NCI-H345 treated with DMSO at 0.1 percent for 48 hours (cell line): Measurements from ENCODE around the gene MTM1.

Source experiments
- DNase-seq: peaks from one replicate; lab custom pipeline; 2025; ENCODE audit not compliant: unreplicated experiment; lab: John Stamatoyannopoulos, UW

The MTM1 gene

DNA sequence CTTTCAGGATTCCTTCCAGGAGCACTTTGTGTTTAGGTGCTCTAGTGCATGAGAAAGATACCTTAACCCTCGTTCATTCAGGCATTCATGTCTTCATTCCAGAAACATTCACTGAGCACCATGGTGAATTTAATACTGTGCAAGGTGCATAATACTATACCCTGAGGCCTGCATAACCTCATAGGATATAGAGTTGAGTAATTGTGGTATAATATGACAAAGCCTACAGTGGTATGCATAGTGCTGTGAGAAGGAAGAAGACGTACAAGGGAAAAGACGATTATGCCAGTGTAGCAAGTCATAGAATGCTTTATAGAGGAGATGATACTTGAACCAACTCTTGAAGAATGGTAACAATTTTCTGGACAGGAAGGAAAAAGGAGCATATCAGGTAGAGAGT is 34.3 kb downstream of the MTM1 start:
- no peak for DNase-seq

DNA sequence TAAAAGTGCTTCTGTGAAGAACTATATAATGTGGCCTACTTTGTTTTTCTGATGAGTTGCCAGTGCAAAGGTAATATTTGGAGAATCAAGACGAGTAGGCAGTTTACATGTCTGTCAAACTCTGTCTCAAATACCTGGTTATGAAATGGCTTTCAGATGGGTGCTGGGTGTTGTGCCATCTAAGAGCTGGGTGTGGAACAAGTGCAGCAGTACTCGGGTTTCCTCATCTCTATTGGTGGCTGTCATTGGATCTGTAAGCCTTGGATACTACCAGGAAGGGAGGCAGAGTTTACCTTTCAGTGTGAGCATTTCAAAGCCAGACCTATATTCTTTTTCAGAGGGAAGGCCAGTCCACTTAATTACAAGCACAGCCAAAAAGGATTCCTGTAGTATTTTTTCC is 37.2 kb downstream of the MTM1 start:
- no peak for DNase-seq

DNA sequence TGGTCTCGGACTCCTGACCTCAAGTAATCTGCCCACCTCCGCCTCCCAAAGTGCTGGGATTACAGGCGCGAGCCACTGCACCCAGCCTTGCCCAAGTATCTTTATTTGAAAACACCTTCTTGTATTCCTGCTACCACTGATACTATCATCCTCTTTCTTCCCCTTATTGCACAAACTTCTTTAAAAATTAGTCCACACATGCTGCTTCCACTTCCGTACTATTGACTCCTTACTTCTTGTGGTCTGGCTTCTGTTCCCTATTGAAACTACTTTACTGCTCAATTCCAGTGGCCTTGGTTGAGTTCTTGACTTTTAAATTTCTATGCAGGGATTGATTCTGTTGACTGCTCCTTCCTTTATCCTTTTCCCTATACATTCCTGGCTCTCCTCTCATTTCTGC is 38.8 kb downstream of the MTM1 start:
- DNase-seq: no peak

DNA sequence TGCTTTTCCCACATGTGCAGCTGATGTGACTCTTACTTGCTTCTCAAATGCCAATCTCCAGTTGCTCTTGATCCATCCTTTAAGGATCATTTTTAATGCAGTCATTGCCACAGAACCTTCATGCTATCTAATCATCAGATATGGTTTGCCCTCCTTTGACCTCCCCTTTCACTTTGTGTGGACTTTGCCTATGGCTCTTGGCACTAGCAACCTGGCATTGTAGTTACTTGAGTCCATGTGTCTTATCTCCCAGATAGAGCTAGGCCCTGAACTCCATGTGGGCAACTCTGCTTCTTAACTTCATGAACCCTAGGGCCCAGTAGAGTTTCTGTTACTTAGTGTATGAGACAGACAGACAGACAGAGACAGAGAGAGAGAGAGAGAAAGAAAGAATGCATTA is 41.6 kb downstream of the MTM1 start:
- DNase-seq: no peak

DNA sequence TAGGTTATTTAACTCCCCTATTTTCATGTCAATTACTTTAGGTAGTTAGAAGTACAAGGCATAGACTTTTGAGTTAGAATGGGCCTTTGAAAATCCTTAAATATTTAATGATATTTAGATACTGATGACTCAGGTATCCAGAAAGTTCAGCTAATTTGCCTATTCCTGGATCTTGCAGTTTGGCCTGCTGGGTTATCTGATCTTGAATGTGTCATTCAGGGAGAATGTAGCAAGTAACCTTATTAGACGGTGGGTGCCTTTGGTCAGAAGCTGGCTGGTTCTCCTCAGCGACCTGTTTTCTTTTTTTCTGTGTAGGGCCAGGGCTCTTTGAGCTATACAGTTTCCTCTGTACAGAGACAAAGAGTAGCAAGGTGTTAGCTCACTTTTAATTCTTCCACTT is 42.0 kb downstream of the MTM1 start:
- DNase-seq: no peak

DNA sequence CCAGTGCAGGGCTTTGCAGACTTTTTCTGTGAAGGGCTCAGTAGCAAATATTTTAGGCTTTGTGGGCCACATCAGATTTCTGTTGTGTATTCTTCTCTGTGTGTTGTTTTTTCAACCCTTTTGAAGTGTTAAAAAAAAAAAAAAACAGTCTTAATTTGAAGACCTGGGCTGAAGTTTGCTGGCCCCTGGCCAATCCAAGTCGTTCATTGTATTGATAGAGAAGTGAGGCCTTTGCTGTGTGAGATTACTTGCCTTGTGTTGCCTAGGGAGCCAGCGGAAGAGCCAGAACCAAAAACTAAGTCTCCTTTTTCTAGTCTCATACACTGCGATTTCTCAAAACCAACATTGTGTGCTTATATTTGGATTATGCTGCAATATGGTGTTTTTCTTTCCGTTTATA is 46.9 kb downstream of the MTM1 start:
- DNase-seq: no peak

DNA sequence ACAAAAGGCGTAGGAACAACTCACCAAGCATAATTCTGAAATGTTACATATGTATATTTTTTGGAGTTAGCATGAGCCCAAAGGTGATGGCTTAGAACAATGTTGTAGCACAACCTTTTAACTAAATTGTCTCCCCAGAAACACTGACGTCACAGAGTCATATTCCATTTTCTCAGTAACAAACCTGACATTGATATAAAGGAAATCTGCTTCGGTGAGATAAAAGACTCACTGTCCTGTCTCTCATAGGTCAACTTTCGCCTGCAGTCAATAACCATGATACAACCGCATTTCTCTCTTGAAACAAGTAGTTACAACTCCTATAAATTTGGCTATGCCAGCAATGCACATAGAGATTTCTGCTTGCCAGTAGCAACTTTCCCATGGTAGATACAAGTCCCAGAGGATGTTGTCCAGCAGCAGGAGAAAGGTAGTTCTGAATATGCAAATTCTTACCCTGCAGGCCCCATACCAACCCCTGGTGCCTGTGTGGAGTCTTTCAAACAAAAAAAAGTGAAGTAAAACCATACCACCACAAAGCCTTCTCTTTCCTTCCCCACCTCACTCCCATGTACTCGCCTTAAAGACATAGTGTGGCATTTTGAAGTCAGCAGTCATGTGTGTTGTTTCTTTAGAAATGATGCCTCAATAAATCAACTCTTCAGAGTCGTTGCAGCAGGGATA is 47.9 kb downstream of the MTM1 start:
- DNase-seq: no peak

DNA sequence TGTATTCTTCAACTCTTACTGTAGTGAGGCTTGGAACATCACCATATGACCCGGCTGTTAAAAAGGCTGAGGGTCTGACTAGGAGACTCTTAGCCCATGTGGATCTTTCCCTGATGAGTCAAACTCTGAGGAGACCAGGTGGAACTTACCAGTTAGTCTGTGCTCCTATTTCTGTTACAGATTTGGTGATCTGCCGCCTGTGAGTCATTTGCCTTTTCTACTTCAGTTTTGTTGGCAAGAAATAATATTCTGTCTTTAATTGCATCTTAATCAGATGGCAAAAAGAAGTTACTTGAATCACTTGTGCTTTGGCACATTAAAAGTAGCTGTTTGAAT is 48.4 kb downstream of the MTM1 start:
- DNase-seq: no peak

DNA sequence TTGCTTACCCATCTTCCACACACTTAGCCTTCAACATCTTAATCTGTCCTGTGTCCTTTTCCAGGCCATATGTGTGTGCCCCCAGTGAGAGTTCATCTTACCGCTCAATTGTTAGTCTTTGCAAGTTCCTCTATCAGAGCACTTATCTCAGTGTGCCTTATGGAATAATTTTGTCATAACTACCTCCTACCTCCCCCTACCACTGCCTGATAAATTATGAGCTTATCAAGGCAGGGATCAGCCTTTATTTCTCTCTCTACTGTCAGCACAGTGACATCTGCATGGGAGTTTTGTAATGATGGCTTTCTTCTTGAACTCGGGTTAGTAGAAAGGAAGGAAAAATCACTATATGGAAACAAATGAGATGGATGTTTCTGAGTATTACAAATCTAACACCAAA is 53.2 kb downstream of the MTM1 start:
- no peak for DNase-seq

DNA sequence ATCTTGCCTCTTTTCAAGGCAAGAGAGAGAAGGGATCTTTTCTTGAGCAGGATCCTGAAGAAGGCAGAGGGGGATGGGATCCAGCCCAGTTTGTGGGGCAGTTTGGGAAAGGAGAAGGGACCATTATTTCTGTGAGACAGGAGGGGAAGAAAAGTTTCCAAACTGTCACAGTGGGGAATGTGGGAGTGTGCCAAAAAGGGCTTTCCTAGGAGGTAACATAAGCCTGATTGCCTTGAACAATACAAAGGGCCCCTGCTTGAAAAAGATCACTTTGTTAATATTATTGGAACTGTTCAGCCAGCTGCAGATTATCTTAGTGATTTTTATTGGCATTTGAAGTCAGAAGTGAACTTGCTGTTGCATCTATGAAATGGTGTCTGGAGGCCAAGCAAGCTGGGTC is 55.2 kb downstream of the MTM1 start:
- no peak for DNase-seq

DNA sequence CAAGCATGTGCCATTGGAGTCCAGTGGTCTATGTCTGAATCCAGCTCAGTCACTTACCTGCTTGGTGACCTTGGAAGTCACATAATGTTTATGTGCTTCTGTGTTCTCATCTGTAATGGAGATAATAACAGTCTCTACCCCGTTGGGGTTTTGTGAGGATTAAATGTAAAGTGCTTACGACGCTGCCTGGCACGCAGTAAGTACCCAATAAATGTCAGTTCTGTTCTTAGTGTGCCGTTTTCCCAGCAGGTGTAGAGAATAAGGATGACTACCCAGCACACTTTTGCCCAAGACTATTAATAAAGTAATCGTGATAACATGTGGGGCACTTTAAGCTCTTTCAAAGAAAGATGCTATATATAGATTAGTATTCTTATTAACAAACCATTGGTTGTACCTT is 56.7 kb downstream of the MTM1 start:
- no peak for DNase-seq

DNA sequence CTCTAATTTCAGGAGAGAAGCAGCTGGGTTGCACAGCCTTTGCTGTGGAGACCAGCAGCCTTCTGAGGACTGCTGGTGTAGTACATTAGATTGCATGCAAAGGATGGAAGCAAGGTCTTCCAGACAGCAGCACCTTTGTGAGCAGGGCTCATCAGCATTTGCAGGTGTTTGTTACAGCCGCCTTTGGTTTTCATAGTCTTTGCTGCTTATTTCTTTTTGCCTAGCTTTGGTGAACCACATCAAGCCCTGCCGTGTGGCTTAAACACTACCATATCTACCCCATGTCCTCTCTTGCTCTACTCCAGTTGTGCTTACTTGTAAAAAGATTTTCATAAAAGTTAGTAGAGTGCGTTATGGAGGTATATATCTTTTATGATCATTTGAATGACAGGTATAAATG is 57.5 kb downstream of the MTM1 start:
- DNase-seq: no peak

DNA sequence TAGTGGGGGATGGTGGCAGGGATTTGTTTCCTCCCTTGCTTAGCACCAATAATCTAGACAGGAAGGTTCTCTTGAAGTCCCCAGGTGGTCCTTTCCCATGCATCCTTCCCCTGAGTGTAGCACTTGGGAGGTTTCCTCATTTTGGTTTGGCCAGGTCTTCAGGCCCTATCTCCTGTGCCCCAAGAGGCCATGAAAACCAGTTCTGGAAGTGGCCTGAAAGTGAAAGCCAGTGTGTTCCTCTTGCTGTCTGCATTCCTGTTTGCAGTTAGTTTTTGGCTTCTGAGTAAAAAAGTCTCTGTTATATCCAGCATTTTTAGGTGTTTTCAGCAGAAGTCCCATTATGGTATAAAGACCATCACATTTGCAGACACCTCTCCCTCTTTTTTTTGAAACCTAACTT is 59.5 kb downstream of the MTM1 start:
- no peak for DNase-seq

DNA sequence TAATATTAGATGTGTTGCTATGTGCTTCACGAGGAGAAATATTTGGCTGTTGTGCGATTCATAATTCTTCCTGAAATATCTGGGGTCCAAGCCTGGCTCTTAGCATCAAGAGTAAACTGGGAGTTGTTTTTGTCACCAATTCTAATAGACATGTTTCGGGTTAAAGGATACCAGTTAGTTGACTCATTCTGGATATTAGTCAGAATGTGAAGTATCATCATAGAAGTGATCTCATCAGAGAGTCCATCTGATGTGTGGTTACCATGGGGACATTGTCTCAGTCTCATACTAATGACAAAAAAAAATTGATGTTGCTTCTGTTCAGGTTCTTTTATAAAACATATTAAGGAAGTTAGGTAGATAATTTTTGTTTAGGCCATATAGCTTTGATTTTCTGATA is 67.5 kb downstream of the MTM1 start:
- no peak for DNase-seq

DNA sequence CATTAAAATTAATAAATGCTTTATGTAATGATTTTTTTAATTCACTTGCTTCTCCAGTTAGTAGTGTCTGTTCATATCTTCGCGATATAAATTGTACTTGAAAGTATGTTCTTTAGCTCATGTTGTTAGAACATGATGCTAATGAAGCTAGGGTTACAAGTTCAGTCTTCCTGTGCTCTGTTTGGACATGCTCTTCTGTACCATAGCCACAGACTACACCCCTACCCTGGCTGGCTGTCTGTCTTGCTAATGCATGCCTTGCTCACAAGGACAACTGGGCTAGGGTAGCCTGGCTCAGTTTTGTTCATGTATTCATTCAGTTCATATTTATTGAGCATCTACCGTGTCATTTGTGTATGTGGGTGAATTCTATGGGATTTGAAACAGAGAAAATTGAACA is 74.0 kb downstream of the MTM1 start:
- no peak for DNase-seq

DNA sequence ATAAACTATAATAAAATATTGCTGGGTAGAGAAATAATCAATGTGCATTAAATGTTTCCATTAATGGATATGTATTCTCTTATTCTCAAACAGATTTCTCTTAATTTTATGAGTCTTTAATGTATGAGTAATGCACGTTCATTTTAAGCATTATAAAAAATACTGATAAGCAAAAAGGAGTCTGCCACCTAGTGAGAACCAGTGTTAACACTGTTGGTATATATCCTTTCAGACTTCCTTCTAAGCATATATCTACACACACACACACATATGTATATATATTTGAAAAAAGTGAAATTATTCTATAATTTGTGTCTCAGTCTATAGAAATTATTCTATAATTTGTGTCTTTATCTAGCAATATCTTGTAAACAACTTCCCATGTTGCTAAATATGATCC is 74.8 kb downstream of the MTM1 start:
- DNase-seq: no peak

DNA sequence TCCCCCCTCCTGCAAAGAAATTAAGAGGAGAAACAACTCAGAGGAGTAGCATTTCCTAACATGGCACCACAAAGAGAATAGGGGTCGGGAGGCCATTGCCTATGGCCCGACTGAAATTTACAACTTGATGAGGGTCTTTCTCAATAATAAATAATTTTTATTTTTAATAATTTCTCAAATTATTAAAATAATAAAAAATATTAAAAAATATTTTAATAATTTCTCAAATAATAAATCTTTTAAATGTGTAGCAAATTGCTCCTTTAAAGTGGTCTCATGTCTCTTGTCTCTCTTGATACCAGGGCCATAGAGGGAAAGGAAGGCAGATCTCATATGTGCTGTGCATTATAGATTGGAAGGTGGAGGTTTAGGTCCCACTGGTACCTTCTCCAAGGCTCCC is 75.5 kb downstream of the MTM1 start:
- no peak for DNase-seq

DNA sequence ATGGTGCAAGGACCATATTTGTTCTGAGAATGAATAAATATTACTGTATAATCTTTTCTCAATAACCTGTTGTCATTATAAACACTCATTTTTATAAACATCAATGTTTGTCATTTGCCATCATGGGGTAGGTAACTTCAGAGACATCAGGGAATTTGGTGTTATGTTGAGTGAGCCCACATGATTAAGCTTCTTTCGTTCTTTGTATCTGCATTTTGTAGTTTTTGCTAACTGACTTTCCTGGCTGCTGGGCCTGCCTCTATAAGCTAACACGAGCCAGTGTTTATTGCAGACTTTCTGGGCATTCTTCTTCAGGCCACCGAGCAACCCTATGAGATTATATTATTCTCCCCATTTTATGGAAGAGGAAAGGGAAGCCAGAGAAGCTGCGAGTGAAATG is 76.0 kb downstream of the MTM1 start:
- DNase-seq: no peak

DNA sequence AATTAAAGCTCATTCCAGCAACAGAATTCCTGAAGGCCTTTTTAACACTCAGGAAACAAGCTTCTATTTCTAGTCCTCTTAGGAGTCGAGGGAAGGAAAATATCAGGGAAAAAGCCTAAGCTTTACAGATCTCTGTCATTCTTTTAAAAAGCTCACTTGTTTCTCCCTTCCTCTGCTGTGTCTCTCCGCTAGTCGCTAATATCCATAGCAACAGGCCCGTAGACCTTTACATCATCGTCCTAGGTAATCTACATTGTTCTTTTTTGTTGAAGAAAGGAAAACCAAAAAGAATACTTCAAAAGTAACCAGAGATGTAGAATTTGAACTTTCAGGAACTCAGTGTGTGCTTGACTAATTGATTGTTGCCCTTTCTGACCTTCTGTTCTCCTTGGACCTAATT is 78.9 kb downstream of the MTM1 start:
- no peak for DNase-seq

DNA sequence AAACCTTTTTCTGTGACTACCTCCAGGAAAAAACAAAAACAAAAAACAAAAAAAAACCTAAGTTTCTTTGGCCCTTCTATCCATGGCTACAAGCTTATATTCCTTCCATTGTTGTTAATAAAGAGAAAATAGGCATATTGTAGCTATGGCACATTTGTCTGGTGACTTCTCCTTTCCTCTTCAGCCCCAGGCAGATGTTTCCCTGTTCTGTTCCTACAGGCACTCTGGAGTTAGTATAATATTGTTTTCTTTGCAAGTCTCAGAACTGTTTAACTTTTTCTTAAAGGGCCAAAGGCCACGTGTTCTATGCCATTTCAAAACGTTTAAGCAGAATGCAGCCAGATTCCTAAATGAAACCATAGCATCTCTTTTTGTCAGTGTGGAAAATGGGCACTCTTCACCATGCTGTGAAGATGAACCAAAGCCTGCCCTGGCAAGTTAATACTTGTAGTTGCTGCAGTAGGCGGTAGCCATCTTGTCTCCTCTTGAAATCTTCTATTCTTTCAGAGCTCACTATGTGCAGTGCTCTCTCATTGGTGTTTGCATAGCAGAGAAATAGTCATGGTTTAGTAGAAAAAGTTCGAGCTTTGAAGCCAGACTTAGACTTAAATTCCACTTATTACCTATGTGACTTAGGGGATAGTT is 80.0 kb downstream of the MTM1 start:
- DNase-seq: no peak

DNA sequence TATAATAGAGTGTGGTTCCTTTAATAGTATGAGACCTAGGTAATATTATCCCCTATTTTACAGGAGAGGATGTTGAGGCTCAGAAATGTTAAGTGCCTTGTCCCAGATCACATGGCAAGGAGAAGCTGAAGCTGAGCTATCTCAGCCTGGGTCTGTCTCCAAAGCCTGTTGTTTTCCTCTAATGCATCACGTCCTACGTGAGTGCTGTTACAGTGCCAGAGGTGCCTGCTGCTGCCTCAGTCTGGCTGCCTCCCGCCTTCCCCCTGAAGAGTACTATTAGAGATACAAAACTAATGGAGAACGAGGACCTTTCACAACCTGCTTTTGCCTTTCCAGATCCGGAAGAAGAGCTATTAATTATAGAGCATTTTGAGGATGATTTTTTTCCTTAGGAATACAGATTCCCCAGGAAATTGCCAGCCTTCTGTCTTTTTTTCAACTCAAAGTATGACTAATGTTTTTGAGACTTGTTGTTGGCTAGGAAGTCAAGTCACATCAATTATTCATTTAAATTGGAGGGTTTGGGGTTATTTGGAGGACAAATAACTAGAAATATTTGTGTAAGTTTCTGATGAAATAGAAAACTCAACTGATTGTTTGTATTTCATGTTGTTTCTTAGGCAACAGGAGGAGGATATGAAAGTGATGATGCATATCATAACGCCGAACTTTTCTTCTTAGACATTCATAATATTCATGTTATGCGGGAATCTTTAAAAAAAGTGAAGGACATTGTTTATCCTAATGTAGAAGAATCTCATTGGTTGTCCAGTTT is 80.9 kb downstream of the MTM1 start:
- no peak for DNase-seq

DNA sequence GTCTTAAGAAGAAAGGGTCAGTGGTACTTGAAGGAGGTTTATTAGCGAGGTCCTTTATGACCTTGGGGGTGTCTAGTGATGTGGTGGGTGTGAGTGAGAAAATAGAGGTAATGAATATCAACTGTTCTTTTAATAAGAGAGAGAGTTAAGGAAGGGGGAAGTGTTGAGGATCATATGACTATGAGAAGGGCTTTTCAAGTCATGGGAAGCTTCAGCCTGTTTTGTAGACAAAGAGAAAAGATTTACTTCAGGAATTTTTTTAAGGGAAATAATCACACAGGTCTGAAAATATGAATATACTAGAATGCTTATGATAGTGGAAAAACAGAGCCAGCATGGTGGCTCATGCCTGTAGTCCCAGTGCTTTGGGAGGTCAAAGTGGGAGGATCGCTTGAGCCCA is 83.5 kb downstream of the MTM1 start:
- DNase-seq: no peak

DNA sequence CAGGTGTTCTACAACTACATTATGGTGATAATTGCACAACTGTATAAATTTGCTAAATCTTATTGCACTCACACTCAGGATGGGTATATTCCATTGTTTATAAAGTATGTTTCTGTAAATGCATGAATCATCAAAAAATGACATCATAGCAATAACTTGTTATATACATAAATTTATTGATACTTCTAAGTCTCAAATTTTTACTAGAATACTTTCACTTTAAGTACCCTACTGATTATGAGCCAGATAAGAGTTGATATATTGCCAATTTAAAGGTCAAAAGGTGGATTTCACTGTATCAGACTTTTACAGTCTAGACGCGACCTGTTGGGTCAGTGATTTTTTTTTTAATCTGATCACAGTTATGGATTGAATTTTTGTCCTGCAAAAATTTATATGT is 87.4 kb downstream of the MTM1 start:
- no peak for DNase-seq
